H1 (cell line): ENCODE data around the gene RGS5.

Experiments used
- CHD2 ChIP-seq: IDR thresholded peaks from 2 replicates; pipeline ENCODE4 v1.6.1; 2012; ENCODE audit warnings: low read length, improper control_type of control experiment
- E2F6 ChIP-seq: IDR thresholded peaks from 2 replicates; pipeline ENCODE4 v1.6.1; 2012; ENCODE audit warnings: inconsistent platforms
- RAD21 ChIP-seq, 2 experiments: IDR thresholded peaks in 1 of 2; conservative IDR thresholded peaks in 1 of 2; 2 replicates each; pipeline ENCODE4 v1.6.1; 2011; ENCODE audit warnings: low read depth in 2 of 2, low read length in 2 of 2, improper control_type of control experiment in 1 of 2, inconsistent platforms in 1 of 2, mild to moderate bottlenecking in 1 of 2, moderate library complexity in 1 of 2

GRCh38 chr1:163144418-163144817 is 58.3 kb downstream of the RGS5 start:
- TF ChIP-seq E2F6 (no peak), CHD2 (no peak), RAD21 (IDR thresholded peaks at IDR 0.05 in 1 of 2, conservative IDR thresholded peaks at IDR 0.05 in 1 of 2; ENCODE audit: low read depth in 2 of 2, low read length in 2 of 2) (no peak)
